Astrocyte (in vitro differentiated cells and primary cell): ENCODE measurements around the gene UBE2J2. TPM values are rescaled to one million over a fixed set of nuclear protein-coding genes. Genes with fewer than 3 reads are reported as not detected.

Experiments used
- DNase-seq: peaks from one replicate; pipeline ENCODE4 v3.0.0-alpha.2; 2010; ENCODE audit warnings: low read depth
- FAIRE-seq: peaks from 2 replicates; lab custom pipeline; 2011; peaks lifted over from hg19 to GRCh38; lab: Jason Lieb, UNC
- H2AFZ ChIP-seq: 2 replicates; pipeline ENCODE4 v1.6.0; 2012; ENCODE audit warnings: low read depth, low read length, inconsistent platforms
- H3K27ac ChIP-seq: 2 replicates; pipeline ENCODE4 v1.5.1; 2011; ENCODE audit warnings: low read depth, low read length, inconsistent platforms
- H3K27me3 ChIP-seq: 2 replicates; pipeline ENCODE4 v1.6.0; 2011; ENCODE audit warnings: low read length, inconsistent platforms; ENCODE audit not compliant: insufficient read depth
- H3K36me3 ChIP-seq: 2 replicates; pipeline ENCODE4 v1.5.1; 2011; ENCODE audit warnings: low read length, inconsistent platforms; ENCODE audit not compliant: insufficient read depth
- H3K4me1 ChIP-seq: 2 replicates; pipeline ENCODE4 v1.5.1; 2011; ENCODE audit warnings: low read length, inconsistent platforms; ENCODE audit not compliant: insufficient read depth
- H3K4me2 ChIP-seq: 2 replicates; pipeline ENCODE4 v1.6.0; 2012; ENCODE audit warnings: low read length, inconsistent platforms
- H3K4me3 ChIP-seq: 2 replicates; pipeline ENCODE4 v1.5.1; 2011; ENCODE audit warnings: low read depth, mild to moderate bottlenecking, low read length, inconsistent platforms; ENCODE audit not compliant: insufficient read depth
- H3K79me2 ChIP-seq: 2 replicates; pipeline ENCODE4 v1.6.0; 2012; ENCODE audit warnings: mild to moderate bottlenecking, low read length, inconsistent platforms; ENCODE audit not compliant: insufficient read depth
- H3K9ac ChIP-seq: 2 replicates; pipeline ENCODE4 v1.6.0; 2012; ENCODE audit warnings: mild to moderate bottlenecking, low read length, inconsistent platforms
- H3K9me3 ChIP-seq: 2 replicates; pipeline ENCODE4 v1.5.1; 2012; ENCODE audit warnings: low read depth, mild to moderate bottlenecking, low read length, inconsistent platforms; ENCODE audit not compliant: insufficient read depth
- H4K20me1 ChIP-seq: 2 replicates; pipeline ENCODE4 v1.6.0; 2012; ENCODE audit warnings: low read length, inconsistent platforms; ENCODE audit not compliant: insufficient read depth
- H3K27ac Mint-ChIP-seq: one replicate; pipeline ENCODE4 v1.8.0; 2021; ENCODE audit warnings: mild to moderate bottlenecking, mixed read lengths; ENCODE audit not compliant: unreplicated experiment
- H3K27me3 Mint-ChIP-seq: one replicate; pipeline ENCODE4 v1.8.0; 2021; ENCODE audit warnings: low read depth, mixed read lengths; ENCODE audit not compliant: unreplicated experiment
- H3K36me3 Mint-ChIP-seq: one replicate; pipeline ENCODE4 v1.8.0; 2021; ENCODE audit warnings: low read depth, mixed read lengths; ENCODE audit not compliant: unreplicated experiment
- H3K4me1 Mint-ChIP-seq: one replicate; pipeline ENCODE4 v1.8.0; 2021; ENCODE audit warnings: low read depth, mixed read lengths; ENCODE audit not compliant: unreplicated experiment
- H3K4me3 Mint-ChIP-seq: one replicate; pipeline ENCODE4 v1.8.0; 2021; ENCODE audit warnings: mild to moderate bottlenecking, moderate library complexity, mixed read lengths; ENCODE audit not compliant: unreplicated experiment
- H3K9me3 Mint-ChIP-seq: one replicate; pipeline ENCODE4 v1.8.0; 2021; ENCODE audit warnings: mild to moderate bottlenecking, mixed read lengths; ENCODE audit not compliant: unreplicated experiment
- CTCF ChIP-seq: IDR thresholded peaks from 2 replicates; pipeline ENCODE4 v1.5.1; 2011; ENCODE audit warnings: low read depth, mild to moderate bottlenecking, inconsistent platforms, low read length, moderate library complexity; ENCODE audit not compliant: insufficient read depth
- EZH2 ChIP-seq: IDR thresholded peaks from 2 replicates; pipeline ENCODE4 v1.6.1; 2012; ENCODE audit warnings: mild to moderate bottlenecking, low read length, inconsistent platforms; ENCODE audit not compliant: insufficient read depth
- total RNA-seq: library from RNA; stranded (reverse); gene quantifications from 2 replicates; pipeline ENCODE4 v1.2.1, GENCODE V29; 2021

The UBE2J2 gene
- total RNA-seq, 1 donor from 2014 or later, result 67.4 TPM

GRCh38 chr1:1304331-1305299 is 31.0 kb upstream of the UBE2J2 start:
- DNase-seq, result peak; percentile 55
- peaks cover 53% of the 10 kb centered on the region for H3K79me2 ChIP-seq
- no peak for FAIRE-seq
- TF ChIP-seq CTCF (no peak), EZH2 (no peak)
- H4K20me1 ChIP-seq, result peaks cover 67% of the 10 kb centered on the region
- H3K4me1 Mint-ChIP-seq, result peaks cover 8% of the 10 kb centered on the region
- peaks cover 38% of the 10 kb centered on the region for H3K4me1 ChIP-seq
- peak overlapping the region; percentile 88 for H3K4me2 ChIP-seq
- H3K4me3 ChIP-seq, result no peak overlapping the region
- no peak overlapping the region for H2AFZ ChIP-seq
- peak overlapping the region; percentile 57 for H3K4me3 Mint-ChIP-seq
- no peaks in the 10 kb centered on the region for H3K27me3 Mint-ChIP-seq
- H3K9me3 ChIP-seq, result no peaks in the 10 kb centered on the region
- H3K27ac Mint-ChIP-seq, result peak overlapping the region; percentile 41
- peak overlapping the region; percentile 49 for H3K9ac ChIP-seq
- H3K27ac ChIP-seq, result peak overlapping the region; percentile 40
- no peaks in the 10 kb centered on the region for H3K9me3 Mint-ChIP-seq
- H3K27me3 ChIP-seq, result no peaks in the 10 kb centered on the region
- H3K36me3 ChIP-seq, result no peaks in the 10 kb centered on the region
- H3K36me3 Mint-ChIP-seq, result peaks cover 4% of the 10 kb centered on the region

- Histone ChIP-seq H3K4me3 (no peak overlapping the region), H2AFZ (no peak overlapping the region), H3K4me1 (peaks cover 31% of the 10 kb centered on the region), H3K9ac (no peak overlapping the region), H3K4me2 (no peak overlapping the region), H3K36me3 (no peaks in the 10 kb centered on the region), H4K20me1 (peaks cover 73% of the 10 kb centered on the region), H3K27ac (no peak overlapping the region), H3K9me3 (no peaks in the 10 kb centered on the region), H3K27me3 (no peaks in the 10 kb centered on the region), H3K79me2 (peaks cover 44% of the 10 kb centered on the region)
- H3K9me3 Mint-ChIP-seq, result no peaks in the 10 kb centered on the region
- H3K4me1 Mint-ChIP-seq, result peaks cover 8% of the 10 kb centered on the region
- H3K36me3 Mint-ChIP-seq, result peaks cover 4% of the 10 kb centered on the region
- no peak overlapping the region for H3K4me3 Mint-ChIP-seq
- TF ChIP-seq EZH2 (no peak), CTCF (no peak)
- no peak for FAIRE-seq
- H3K27ac Mint-ChIP-seq, result no peak overlapping the region
- DNase-seq, result no peak
- H3K27me3 Mint-ChIP-seq, result no peaks in the 10 kb centered on the region
Measured at GRCh38 chr1:1303736-1304135, 30.1 kb upstream of the UBE2J2 start.
